B cell (primary cell): Measurements from ENCODE around the gene KIF3C. TPM values are rescaled to one million over a fixed set of nuclear protein-coding genes. Genes with fewer than 3 reads are reported as not detected.

Experiments used
- ATAC-seq: fragments of 200-7000 bp; cut with Tn5 transposase; one replicate; pipeline ENCODE4 v1.10.0; 2021; ENCODE audit warnings: low read depth, mild to moderate bottlenecking, moderate number of reproducible peaks, moderate library complexity
- CTCF ChIA-PET: fragments of 350-600 bp; sonication (Branson Sonifier 250); formaldehyde crosslinking; loops from one replicate; lab custom pipeline; 2021; ENCODE audit warnings: antibody characterized with exemption, inconsistent platforms; lab: Charles Lee
- POLR2A ChIA-PET: fragments of 350-600 bp; sonication (Branson Sonifier 250); formaldehyde crosslinking; loops from one replicate; lab custom pipeline; 2021; ENCODE audit warnings: antibody characterized with exemption; lab: Charles Lee
- DNase-seq: peaks from one replicate; pipeline ENCODE4 v3.0.0; 2013
- H2AFZ ChIP-seq: 2 replicates; pipeline ENCODE4 v1.6.1; 2012; ENCODE audit warnings: mild to moderate bottlenecking, low read depth, low read length; ENCODE audit not compliant: insufficient read depth, poor library complexity, severe bottlenecking
- H3K27ac ChIP-seq, 2 donors: 1 replicate in 1 of 2; 2 replicates in 1 of 2; pipeline ENCODE4 v1.5.1; 2012 to 2013; ENCODE audit warnings: low read length in 2 of 2, mild to moderate bottlenecking in 2 of 2, moderate library complexity in 1 of 2
- H3K27me3 ChIP-seq, 4 experiments: fragments of 200-600 bp in 1 of 4; sonication (generic) in 1 of 4; replicated peaks in 1 of 4; 1 replicate in 2 of 4; 2 replicates in 2 of 4; pipeline versions ENCODE4 v1.6.1 to v1.7.0; 2013 to 2016; ENCODE audit warnings: low read length in 3 of 4, mild to moderate bottlenecking in 2 of 4, mixed read lengths in 1 of 4, moderate library complexity in 1 of 4; ENCODE audit not compliant: insufficient read depth in 4 of 4, control insufficient read depth in 3 of 4; ENCODE audit errors: control extremely low read depth in 1 of 4
- H3K36me3 ChIP-seq, 2 experiments: replicated peaks in 1 of 2; 1 replicate in 1 of 2; 2 replicates in 1 of 2; pipeline versions ENCODE4 v1.6.1 to v1.7.1; 2013; ENCODE audit warnings: low read length in 1 of 2; ENCODE audit not compliant: insufficient read depth in 2 of 2, control insufficient read depth in 1 of 2; ENCODE audit errors: control extremely low read depth in 1 of 2, extremely low read depth in 1 of 2
- H3K4me1 ChIP-seq, 2 donors: fragments of 200-600 bp in 1 of 2; sonication (generic) in 1 of 2; 1 replicate in 1 of 2; 2 replicates in 1 of 2; pipeline versions ENCODE4 v1.5.1 to v1.6.1; 2013 to 2017; ENCODE audit warnings: low read length in 2 of 2; ENCODE audit not compliant: control insufficient read depth in 2 of 2, insufficient read depth in 2 of 2
- H3K4me2 ChIP-seq: replicated peaks from 2 replicates; pipeline ENCODE3; 2012; ENCODE audit warnings: mild to moderate bottlenecking, low read depth, low read length; ENCODE audit not compliant: poor library complexity, severe bottlenecking
- H3K4me3 ChIP-seq, 5 experiments: fragments of 200-600 bp in 1 of 5; sonication (generic) in 1 of 5; 1 replicate in 3 of 5; 2 replicates in 2 of 5; pipeline versions ENCODE4 v1.5.1 to v1.7.0; 2011 to 2016; ENCODE audit warnings: low read length in 4 of 5, mild to moderate bottlenecking in 4 of 5, low read depth in 2 of 5, control low read depth in 1 of 5, moderate library complexity in 1 of 5; ENCODE audit not compliant: insufficient read depth in 1 of 5; ENCODE audit errors: control extremely low read depth in 1 of 5, extremely low read depth in 1 of 5
- H3K79me2 ChIP-seq: fragments of 200-600 bp; sonication (generic); one replicate; pipeline ENCODE4 v1.6.0; 2016; ENCODE audit warnings: low read length; ENCODE audit not compliant: control insufficient read depth, insufficient read depth
- H3K9ac ChIP-seq: fragments of 200-600 bp; sonication (generic); 2 replicates; pipeline ENCODE4 v1.6.1; 2017; ENCODE audit warnings: mild to moderate bottlenecking, low read length, moderate library complexity
- H3K9me3 ChIP-seq, 3 donors: one replicate each; pipeline versions ENCODE4 v1.6.1 to v1.7.1; 2013; ENCODE audit warnings: low read length in 2 of 3; ENCODE audit not compliant: control insufficient read depth in 2 of 3, insufficient read depth in 1 of 3; ENCODE audit errors: control extremely low read depth in 1 of 3
- H4K20me1 ChIP-seq: 2 replicates; pipeline ENCODE4 v1.6.0; 2012; ENCODE audit warnings: mild to moderate bottlenecking, low read length; ENCODE audit not compliant: insufficient read depth, control insufficient read depth, poor library complexity, severe bottlenecking
- H3K27ac Mint-ChIP-seq: one replicate; pipeline ENCODE4 v1.8.0; 2021; ENCODE audit warnings: mixed read lengths
- H3K27me3 Mint-ChIP-seq: one replicate; pipeline ENCODE4 v1.8.0; 2021; ENCODE audit warnings: mixed read lengths
- H3K4me1 Mint-ChIP-seq: one replicate; pipeline ENCODE4 v1.8.0; 2021; ENCODE audit warnings: mixed read lengths
- H3K4me3 Mint-ChIP-seq: one replicate; pipeline ENCODE4 v1.8.0; 2021; ENCODE audit warnings: mixed read lengths
- H3K9me3 Mint-ChIP-seq: one replicate; pipeline ENCODE4 v1.8.0; 2022; ENCODE audit warnings: mixed read lengths; ENCODE audit not compliant: insufficient read depth
- EZH2 ChIP-seq: IDR thresholded peaks from 2 replicates; pipeline ENCODE4 v1.6.1; 2012; ENCODE audit warnings: borderline replicate concordance, low read depth, mild to moderate bottlenecking, moderate library complexity, low read length; ENCODE audit not compliant: insufficient read depth, poor library complexity, severe bottlenecking
- WGBS: methylation state at CpG from one replicate; pipeline ENCODE4 v1.1.5; 2013; ENCODE audit warnings: missing lambda C conversion rate; ENCODE audit not compliant: insufficient coverage; 5-methylcytosine and 5-hydroxymethylcytosine counted together
- intact Hi-C: fragments of 100-400 bp; cut with micrococcal nuclease; formaldehyde crosslinking; loops from one replicate; pipeline ENCODE4 v1.10.0; 2022
- polyA plus RNA-seq: library from polyadenylated mRNA; depleted of rRNA; stranded (reverse); fragments of >200 nt; gene quantifications from 2 replicates; pipeline ENCODE4 v1.2.3, GENCODE V29; 2012
- total RNA-seq, 2 donors: library from RNA; stranded (reverse); fragments of 120-200 nt in 1 of 2; gene quantifications; 1 replicate in 1 of 2; 2 replicates in 1 of 2; pipeline versions ENCODE4 v1.2.3 to v1.2.4, GENCODE V29; 2013 to 2022
- TF ChIP-seq, protein P1 (sequence below): fragments of 200-600 bp; IDR thresholded peaks from one replicate; pipeline ENCODE4 v1.8.0; 2022; ENCODE audit warnings: antibody characterized with exemption, mild to moderate bottlenecking

Gene KIF3C
- total and polyA plus RNA-seq, 2 donors (not counting 1 experiment from before 2014, with no cell fraction given): 0.84 to 4.0 TPM

GRCh38 chr2:25928668-25929067 lies 53.6 kb downstream of the KIF3C start:
- no peak overlapping the region for H3K4me2 ChIP-seq
- H3K36me3 ChIP-seq: no peaks in the 10 kb centered on the region
- H3K79me2 ChIP-seq: no peaks in the 10 kb centered on the region
- TF ChIP-seq, protein P1, sequence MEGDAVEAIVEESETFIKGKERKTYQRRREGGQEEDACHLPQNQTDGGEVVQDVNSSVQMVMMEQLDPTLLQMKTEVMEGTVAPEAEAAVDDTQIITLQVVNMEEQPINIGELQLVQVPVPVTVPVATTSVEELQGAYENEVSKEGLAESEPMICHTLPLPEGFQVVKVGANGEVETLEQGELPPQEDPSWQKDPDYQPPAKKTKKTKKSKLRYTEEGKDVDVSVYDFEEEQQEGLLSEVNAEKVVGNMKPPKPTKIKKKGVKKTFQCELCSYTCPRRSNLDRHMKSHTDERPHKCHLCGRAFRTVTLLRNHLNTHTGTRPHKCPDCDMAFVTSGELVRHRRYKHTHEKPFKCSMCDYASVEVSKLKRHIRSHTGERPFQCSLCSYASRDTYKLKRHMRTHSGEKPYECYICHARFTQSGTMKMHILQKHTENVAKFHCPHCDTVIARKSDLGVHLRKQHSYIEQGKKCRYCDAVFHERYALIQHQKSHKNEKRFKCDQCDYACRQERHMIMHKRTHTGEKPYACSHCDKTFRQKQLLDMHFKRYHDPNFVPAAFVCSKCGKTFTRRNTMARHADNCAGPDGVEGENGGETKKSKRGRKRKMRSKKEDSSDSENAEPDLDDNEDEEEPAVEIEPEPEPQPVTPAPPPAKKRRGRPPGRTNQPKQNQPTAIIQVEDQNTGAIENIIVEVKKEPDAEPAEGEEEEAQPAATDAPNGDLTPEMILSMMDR: no peak
- ChIA-PET CTCF (no interaction called here), POLR2A (no interaction called here)
- no peak for DNase-seq
- Mint-ChIP-seq H3K27ac (no peak overlapping the region), H3K4me3 (no peak overlapping the region), H3K27me3 (peaks cover 2% of the 10 kb centered on the region), H3K4me1 (no peaks in the 10 kb centered on the region), H3K9me3 (no peaks in the 10 kb centered on the region)
- H4K20me1 ChIP-seq: no peaks in the 10 kb centered on the region
- H3K9me3 ChIP-seq: no peaks in the 10 kb centered on the region
- intact Hi-C loops: no loop called here
- no peaks in the 10 kb centered on the region for H3K4me1 ChIP-seq
- H3K4me3 ChIP-seq: no peak overlapping the region
- no peak overlapping the region for H2AFZ ChIP-seq
- no peak overlapping the region for H3K27ac ChIP-seq
- no peaks in the 10 kb centered on the region for H3K27me3 ChIP-seq
- ATAC-seq: no peak
- no peak overlapping the region for H3K9ac ChIP-seq
- WGBS: 98% methylated on average over 17 of the region's 18 CpGs

DNA sequence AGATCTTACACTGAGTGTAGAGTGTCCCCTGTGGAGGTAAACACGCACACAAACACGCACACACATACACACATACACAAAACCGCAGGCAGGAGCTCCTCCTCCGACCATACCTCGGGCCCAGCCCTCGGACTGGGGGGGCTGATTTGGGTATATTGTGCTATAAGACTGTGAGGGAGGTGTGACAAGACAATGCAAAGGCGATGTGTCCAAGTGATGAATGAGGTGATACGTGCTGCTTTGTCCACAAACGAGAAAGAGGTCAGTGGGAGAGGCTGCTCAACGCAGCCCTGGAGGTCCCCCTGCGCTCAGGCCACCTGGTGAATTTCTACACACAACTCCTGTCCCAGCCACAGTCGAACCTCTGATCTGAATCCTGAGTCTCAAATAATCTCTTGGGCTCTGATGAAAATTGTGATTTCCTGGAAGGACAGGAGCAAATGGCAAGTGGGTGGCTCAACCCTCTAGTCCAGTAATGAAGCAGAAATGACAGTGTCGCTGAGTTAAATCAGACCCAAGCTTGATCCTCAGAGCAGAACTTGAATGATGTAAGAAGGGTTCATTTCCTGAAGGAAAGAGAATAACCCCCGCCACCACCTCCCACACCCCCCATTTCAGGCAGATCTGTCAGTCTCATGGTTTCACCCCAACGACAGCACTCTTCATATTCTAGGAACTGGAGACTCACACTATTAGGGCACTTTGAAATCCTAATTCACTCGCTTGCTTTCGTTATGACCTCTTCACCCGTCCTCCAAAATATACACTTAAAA lies 55.1 kb downstream of the KIF3C start:
- H3K79me2 ChIP-seq: no peaks in the 10 kb centered on the region
- H3K36me3 ChIP-seq: no peaks in the 10 kb centered on the region
- H3K27ac ChIP-seq: no peak overlapping the region
- CTCF ChIA-PET: no interaction called here
- Mint-ChIP-seq H3K9me3 (no peaks in the 10 kb centered on the region), H3K4me1 (no peaks in the 10 kb centered on the region), H3K27me3 (peaks cover 3% of the 10 kb centered on the region), H3K27ac (no peak overlapping the region), H3K4me3 (no peak overlapping the region)
- no peak overlapping the region for H2AFZ ChIP-seq
- no peaks in the 10 kb centered on the region for H3K4me1 ChIP-seq
- no peak overlapping the region for H3K4me3 ChIP-seq
- H3K27me3 ChIP-seq: no peaks in the 10 kb centered on the region
- ATAC-seq: no peak
- 94% methylated on average over 5 of the region's 18 CpGs for WGBS
- TF ChIP-seq, protein P1: no peak
- no peak for TF ChIP-seq EZH2
- H3K9ac ChIP-seq: no peak overlapping the region
- intact Hi-C loops: no loop called here
- H3K9me3 ChIP-seq: no peaks in the 10 kb centered on the region
- no peaks in the 10 kb centered on the region for H4K20me1 ChIP-seq
- no peak for DNase-seq
- POLR2A ChIA-PET: no interaction called here
- H3K4me2 ChIP-seq: no peak overlapping the region
